ENCODE data around the gene CYP2S1. TPM values are rescaled to one million over a fixed set of nuclear protein-coding genes. Genes with fewer than 3 reads are reported as not detected.

Gene CYP2S1
- polyA plus RNA-seq, 3 donors, result 0.36 to 0.62 (median 0.44) TPM

DNA sequence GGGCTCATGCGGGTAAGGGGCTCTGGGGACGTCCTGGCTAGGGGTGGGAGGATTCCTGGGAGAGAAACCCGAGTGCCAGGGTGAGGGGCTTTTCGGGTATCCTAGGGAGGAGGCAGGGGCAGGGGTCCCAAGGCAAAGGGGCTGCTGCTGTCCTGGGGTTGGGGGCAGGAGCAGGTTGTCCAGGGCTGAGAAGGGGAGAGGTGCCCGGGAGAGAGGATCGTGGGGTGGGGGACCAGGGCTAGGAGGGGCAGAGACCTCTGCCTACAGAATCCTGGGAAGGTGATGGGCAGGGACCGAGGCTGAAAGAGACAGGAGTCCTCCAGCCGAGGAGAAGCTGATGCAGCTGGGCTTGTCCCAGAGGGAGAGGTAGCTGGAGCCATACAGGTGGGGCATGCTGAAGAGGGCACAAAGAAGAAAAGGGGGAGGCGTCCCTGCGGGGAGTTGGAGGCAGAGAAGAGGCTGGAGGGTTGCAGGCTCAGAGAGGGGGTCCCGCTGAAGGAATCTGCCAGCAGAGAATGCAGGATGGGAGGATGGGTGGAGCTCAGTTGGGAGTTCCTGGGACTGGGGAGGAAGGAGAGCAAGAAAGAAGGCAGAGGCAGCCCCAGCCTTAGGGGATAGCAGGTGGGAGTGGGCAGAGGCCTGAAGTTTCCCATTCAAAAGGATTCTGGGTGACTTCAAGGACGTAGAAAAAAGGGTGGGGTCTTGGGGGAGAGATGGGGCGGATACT, 574 bp downstream of the CYP2S1 start:
- no peak for DNase-seq

DNA sequence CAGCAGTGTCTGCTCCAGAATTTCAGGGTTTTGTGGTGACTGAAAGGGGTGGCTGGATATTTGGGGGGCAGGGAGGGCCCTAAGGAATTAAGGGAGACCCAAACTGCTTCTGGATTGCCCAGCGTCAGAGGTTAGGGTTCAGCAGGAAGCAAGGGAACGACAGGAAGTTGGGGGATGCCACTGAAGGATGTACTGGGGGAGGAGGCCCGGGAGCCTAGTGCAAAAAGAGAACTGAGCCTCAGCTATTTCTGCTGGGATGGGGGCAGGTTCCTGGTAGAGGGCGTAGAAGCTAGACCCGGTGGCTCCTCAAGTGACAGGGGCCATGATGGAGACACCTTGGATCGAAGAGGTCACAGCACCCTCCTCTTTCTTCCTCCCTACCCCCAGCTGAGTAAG, 1.1 kb downstream of the CYP2S1 start:
- DNase-seq, result no peak

DNA sequence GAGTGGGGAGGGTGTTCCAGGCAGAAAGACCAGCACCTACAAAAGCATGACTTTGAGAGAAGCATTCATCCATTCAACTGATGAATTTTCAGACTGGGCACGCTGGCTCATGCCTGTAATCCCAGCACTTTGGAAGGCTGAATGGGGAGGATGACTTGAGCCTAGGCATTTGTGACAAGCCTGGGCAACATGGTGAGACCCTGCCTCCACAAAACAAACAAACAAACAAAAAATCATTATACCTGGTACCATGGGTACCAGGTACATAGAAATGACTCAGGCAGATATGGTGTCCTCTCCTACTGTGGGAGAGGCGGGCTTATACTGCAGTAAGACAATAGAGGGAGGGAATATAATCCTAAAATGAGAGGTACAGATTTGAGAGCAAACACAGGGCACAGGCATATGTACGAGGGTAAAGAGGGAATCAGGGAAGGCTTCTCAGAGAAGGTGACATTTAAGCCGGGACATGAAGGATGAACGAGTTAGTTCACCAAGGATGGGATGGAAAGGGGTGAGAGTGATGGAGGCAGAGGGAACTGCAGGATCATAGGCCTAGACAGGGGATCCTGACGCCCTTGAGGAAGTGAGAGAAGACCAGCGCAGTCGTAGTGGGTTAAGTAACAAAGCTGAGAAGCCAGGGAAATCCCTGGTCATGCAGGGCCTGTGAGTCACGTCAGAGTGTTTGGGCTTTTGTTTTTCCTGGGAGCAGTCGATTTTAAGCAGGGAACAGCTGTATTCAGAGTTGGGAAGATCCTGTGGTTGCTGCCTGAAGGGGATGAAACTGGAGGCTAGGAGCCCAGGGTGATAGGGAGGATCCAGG, 2.9 kb downstream of the CYP2S1 start:
- no peak for DNase-seq

DNA sequence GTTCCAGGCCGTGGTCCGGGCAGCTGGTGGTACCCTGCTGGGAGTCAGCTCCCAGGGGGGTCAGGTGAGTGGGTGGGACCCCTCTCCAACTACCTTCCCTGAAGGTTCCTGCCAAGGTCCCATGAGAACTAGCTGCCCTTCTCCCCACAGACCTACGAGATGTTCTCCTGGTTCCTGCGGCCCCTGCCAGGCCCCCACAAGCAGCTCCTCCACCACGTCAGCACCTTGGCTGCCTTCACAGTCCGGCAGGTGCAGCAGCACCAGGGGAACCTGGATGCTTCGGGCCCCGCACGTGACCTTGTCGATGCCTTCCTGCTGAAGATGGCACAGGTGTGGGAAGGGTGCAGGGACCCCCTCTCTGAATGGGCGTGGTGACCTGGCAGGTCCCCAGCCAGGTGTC, 5.5 kb downstream of the CYP2S1 start:
- no peak for DNase-seq

DNA sequence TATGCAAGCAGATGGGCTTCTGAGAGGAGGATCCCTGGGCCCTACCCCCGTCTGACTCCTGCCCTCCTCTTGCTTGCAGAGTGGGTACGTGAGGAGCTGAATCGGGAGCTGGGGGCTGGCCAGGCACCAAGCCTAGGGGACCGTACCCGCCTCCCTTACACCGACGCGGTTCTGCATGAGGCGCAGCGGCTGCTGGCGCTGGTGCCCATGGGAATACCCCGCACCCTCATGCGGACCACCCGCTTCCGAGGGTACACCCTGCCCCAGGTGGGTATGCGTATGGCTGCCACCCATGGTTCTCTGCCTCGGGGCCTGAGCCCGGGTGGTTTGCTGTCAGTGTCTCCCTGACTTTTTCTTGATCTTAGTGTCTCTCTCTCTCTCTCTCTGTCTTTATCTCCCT, 10.4 kb downstream of the CYP2S1 start:
- no peak for DNase-seq

DNA sequence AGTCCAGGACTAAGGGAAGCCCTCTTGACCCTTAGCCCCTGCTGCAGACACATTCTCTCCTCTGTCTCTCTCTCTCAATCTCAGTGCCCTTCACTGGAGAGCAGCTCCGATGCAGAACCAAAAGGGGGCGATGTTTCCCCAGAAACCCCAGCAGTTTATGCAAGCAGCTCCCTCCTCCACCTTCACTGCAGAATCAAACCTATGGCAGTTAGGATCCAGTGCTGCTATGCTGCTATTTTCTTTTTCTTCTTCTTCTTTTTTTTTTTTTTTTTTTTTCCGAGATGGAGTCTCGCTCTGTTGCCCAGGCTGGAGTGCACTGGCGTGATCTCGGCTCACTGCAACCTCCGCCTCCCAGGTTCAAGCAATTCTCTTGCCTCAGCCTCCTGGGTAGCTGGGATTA, 11.3 kb downstream of the CYP2S1 start:
- DNase-seq, result peak; percentile 82

DNA sequence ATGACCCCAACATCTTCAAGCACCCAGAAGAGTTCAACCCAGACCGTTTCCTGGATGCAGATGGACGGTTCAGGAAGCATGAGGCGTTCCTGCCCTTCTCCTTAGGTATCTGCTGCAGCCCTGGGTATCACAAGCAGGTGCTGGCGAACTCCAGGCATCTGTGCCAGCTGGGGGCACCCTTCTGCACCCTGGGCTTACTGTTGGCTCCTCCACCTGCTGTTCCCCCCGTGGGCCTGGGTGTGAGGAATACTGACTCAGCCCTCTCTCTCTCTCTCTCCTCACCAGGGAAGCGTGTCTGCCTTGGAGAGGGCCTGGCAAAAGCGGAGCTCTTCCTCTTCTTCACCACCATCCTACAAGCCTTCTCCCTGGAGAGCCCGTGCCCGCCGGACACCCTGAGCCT, 13.0 kb downstream of the CYP2S1 start:
- DNase-seq, result no peak

DNA sequence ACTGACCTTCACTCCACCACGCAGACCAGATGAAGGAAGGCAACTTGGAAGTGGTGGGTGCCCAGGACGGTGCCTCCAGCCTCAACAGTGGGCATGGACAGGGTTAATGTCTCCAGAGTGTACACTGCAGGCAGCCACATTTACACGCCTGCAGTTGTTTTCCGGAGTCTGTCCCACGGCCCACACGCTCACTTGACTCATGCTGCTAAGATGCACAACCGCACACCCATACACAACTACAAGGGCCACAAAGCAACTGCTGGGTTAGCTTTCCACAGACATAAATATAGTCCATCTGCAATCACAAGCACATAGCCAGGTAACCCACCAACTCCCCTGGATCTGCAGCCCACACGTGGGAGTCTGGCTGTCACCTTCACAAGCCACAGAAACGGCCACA, 13.4 kb downstream of the CYP2S1 start:
- no peak for DNase-seq

DNA sequence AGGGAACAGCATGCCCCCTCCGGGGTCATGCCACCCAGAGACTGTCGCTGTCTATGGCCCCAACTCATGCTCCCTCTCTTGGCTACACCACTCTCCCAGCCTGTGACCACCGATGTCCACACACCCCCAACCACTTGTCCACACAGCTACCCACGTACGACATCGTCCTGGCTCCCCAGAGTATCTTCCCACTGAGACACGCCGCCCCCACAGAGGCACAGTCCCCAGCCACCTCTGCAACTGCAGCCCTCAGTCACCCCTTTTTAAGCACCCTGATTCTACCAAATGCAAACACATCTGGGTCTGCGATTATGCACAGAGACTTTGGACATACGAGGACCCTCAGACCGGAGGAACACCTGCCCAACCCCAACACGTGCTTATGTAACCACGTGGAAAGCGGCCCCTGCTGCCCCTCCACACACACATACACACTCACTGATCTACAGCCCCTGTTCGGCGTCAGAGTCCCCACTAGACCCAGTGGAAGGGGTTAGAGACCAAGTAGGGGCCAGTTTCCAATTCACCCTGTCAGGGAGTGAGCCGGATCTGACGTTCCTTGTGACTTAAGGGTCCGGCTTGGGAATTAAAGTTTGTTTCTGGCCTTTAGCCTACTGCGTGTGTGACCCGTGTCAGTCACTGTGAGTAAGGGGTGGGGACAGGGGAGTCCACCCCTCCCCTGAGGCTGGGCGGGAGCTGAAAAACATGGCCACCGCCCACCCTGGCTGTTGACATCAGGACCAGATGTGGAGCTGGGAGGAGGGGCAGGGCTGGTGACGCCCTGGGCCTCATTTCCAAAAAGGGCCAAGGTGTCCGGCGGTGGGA, 14.1 kb downstream of the CYP2S1 start:
- DNase-seq, result no peak

DNA sequence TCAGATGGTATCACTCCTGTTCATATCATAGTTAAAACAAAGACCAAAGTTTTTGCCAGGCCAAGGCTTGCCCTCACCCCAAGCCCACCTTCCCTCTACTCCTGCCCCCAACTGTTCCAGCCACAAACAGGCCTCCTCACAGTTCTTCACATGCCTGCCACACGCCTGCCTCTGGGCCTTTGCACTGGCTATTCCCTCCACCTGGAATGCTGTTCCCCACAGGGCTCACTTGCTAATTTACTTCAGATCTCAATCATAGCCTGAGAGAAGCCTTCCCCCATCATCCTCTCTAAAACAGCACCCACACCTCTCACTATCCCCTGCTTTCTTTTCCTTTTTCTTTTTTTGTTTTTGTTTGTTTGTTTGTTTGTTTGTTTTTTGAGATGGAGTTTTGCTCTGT, 21.1 kb downstream of the CYP2S1 start:
- no peak for DNase-seq

DNA sequence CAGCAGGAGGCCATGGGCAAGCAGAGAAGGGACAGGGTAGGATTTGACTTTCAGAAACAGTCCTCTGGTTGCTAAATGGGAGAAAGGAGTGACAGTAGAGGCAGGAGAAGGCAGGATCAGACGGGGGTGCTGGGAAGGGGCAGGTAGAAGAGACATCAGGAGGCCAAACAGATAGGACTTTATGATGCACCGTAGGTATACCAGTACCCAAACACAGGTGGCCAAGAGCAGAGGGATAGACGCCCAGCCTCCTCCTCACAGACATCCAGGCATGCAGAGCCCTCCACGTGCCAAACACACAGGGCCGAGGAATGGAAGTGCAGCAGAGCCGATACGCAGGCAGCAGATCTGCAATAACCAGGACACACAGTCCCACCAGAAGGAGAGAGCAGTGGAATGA, 24.7 kb downstream of the CYP2S1 start:
- DNase-seq, result no peak

DNA sequence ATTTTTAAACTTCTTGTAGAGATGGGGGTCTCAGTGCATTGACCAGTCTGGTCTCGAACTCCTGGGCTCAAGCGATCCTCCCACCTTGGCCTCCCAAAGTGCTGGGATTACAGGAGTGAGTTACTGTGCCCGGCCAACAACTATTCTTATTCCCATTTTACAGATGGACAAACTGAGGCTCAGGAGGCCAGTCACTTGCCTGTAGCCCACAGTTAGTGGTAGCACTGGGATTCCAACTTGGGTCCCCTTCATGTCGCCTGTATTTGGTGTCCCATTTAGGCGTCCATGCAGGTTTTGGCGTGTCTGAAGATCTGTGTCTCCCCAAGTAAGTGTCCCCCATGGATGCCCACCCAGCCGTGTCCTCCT, 25.2 kb downstream of the CYP2S1 start:
- no peak for DNase-seq

DNA sequence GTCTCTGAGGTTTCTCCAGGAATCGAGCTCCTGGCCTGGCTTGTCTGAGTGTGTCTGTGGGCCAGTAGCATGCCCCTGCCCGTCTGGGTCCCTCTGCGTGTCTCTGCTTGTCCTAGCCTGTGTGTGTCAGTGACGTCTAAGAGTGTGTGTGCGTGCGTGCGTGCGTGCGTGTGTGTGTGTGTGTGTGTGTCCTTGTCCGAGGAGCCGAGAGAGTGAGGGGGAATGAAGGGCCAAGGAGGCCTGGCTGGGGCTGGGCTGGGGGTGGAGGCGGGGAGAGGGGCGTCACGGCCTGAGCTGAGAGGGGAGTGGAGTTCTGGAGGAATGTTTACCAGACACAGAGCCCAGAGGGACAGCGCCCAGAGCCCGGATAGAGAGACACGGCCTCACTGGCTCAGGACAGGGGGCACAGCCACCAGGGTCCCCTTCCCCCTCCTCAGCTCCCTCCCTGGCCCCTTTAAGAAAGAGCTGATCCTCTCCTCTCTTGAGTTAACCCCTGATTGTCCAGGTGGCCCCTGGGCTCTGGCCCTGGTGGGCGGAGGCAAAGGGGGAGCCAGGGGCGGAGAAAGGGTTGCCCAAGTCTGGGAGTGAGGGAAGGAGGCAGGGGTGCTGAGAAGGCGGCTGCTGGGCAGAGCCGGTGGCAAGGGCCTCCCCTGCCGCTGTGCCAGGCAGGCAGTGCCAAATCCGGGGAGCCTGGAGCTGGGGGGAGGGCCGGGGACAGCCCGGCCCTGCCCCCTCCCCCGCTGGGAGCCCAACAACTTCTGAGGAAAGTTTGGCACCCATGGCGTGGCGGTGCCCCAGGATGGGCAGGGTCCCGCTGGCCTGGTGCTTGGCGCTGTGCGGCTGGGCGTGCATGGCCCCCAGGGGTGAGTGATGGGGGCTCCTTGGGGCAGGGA, 25.8 kb downstream of the CYP2S1 start, which contains the start of gene AXL:
AXL (plus strand) TSS at position 609 of the 893 bp plus-strand sequence; CDS start at position 779, 170 bp downstream.
- DNase-seq, result peak; percentile 71

DNA sequence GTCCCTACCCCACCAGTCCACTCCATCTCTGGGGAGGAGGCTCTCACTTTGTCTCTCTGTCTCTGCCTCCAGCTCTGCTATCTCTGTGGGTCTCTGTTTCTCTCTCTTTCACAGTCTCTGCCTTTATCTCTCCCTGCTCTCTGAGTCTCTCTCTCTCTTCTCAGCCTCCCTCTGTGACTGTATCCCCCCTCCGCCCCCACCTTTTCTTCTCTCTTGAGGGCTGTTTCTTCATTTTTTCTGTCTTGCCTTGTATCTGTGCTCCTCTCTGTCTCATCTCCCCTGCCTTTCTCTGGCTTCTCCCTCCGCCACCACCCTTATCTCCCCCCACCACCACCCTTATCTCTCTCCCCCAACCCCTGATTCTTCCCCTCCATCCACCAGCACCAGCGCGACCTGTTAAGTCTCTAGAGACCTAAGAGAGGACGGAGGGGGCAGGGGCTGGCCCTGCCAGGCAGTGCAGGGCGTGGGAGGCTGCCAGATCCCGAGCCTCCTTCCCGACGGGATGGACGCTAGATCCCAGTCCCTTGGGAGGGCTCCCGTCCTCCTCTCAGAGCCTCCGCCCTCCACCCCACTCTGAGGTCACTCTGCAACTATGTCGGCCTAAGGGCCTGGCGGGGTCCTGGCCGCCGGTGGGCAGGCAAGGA, 27.0 kb downstream of the CYP2S1 start:
- no peak for DNase-seq

DNA sequence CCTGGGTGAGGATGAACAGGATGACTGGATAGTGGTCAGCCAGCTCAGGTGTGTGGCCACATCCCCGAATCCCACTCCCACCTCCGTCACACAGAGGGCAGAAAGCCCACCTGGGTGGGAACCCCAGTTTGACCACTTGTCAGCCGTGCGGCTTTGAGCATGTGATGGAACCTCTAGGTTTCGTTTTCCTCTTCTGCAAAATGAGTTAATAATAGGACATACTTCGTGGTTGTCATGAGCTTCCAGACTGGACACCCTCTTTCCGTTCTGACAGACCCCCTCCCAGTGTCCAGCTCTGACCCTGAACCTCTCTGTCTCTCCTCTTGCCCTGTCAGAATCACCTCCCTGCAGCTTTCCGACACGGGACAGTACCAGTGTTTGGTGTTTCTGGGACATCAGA, 27.8 kb downstream of the CYP2S1 start:
- DNase-seq, result no peak

DNA sequence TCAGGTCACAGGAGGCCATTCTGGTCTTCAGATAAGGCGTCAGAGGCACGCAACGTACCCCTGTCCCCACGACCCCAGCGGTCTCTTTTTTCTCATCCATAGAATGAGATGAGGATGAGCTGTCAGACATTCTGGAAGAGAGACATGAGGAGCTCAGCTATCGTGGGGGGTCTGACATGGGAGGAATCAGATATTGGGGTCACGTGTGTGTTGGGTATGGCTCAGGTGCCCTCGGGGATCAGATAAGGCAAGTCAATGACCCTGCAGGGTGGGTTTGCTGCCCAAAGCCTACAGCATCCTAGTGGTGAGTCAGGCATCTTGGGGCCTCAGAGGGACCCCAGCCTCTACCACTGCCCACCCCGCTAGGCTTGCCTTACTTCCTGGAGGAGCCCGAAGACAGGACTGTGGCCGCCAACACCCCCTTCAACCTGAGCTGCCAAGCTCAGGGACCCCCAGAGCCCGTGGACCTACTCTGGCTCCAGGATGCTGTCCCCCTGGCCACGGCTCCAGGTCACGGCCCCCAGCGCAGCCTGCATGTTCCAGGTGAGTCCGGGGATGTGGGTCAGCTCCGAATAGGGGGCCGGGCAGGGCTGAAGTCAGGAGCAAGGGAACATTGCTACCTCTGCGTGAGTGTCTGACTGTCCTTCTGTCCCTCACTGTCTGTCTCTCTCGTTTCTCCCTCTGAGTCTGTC, 28.6 kb downstream of the CYP2S1 start:
- DNase-seq, result no peak

DNA sequence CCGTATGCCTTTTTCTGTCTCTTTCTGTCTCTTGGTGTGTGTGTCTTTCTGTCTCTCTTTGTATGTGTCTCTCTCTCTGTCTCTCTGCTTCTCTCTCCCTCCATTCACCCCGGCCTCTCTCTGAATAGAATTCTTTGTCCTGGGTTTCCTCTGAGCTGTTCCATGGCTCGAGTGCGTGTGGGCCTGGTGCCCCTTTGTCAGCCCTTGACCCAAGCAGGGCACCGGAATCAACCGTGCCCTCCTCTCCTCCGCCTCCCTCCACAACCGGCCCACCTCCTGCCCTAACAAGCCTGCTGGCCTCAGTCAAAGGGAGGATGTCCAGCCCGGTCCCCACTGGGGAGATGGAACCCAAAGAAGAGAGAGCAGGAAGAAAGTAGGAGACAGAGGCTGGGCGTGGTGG, 29.2 kb downstream of the CYP2S1 start:
- no peak for DNase-seq

DNA sequence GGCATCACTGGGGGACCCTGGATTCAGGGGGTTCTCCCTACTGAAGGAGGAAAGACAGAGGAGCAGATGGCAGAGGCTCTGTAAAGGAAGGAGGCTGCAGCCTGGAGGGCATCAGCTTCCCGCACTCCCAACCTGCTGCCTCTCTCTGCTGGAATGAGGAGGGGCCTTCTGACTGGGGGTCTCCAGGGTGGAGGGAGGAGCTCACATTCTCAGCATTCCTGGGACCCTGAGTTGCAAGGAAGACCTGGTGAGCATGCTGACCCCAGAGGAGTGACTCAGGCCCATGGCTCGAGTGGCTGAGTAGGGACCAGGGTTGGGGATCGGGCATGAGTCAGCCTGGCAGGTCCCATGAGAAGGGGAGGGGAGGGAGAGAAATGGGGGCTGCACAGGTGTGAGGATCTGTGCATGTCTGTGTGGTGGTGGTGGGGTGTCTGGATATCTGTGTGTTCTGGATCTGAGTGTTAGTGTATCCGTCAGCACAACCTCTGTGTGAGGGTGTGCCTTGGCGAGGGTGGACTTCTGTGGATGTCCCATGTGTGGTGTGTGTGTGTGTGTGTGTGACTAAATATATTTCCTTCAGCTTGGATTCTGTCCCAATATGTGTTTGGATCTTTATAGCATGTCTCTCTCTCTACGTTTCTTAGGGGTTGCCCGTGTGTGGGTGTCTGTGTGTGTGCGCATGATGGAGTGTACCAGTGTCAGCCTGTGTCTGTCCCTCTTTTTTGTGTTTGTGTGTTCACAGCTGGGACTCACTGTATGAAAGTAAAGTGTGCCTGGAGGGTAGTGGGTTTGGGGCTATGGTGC, 30.6 kb downstream of the CYP2S1 start:
- DNase-seq, result no peak

DNA sequence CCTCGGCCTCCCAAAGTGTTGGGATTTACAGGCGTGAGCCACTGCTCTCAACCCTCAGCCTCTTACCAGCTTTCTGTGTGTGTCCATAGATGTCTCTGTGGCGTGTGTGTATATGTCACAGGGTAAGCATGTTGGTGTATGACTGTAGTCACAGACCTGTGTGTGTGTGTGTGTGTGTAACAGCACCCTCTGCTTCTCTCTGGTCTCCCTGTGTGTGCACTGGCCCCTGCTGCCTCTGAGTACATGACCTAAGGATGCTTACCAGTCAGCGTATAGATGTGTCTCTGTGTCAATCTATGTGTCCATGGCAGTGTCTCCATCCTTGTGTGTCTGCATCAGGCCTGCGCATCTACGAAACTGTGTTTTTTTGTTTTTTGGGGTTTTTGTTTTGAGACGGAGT, 31.6 kb downstream of the CYP2S1 start:
- DNase-seq, result no peak

Measured in renal pelvis (tissue), 4 donors.